ENCODE results near the gene POU2AF2.

DNA sequence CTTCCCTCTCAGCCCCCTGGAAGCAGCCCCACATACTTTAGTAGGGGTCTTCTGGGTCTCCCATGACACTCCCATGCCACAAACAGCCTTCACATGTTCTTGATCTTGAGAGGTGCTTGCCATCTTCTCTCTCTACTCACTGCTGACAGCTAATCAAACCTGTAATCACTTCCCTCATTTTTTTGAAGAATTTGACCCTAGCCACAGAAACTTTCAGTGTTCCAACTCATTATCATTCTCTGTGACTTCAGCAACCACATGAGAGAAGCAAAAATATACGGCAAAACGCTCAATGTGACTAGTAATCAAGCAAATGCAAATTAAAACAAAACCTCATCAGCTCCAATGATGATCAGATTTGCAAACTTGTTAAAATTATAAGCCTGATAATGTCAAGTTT lies 38.3 kb upstream of the POU2AF2 start:
- TF ChIP-seq, protein P1, sequence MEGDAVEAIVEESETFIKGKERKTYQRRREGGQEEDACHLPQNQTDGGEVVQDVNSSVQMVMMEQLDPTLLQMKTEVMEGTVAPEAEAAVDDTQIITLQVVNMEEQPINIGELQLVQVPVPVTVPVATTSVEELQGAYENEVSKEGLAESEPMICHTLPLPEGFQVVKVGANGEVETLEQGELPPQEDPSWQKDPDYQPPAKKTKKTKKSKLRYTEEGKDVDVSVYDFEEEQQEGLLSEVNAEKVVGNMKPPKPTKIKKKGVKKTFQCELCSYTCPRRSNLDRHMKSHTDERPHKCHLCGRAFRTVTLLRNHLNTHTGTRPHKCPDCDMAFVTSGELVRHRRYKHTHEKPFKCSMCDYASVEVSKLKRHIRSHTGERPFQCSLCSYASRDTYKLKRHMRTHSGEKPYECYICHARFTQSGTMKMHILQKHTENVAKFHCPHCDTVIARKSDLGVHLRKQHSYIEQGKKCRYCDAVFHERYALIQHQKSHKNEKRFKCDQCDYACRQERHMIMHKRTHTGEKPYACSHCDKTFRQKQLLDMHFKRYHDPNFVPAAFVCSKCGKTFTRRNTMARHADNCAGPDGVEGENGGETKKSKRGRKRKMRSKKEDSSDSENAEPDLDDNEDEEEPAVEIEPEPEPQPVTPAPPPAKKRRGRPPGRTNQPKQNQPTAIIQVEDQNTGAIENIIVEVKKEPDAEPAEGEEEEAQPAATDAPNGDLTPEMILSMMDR (IDR thresholded peaks at IDR 0.05 in 4 of 5, conservative IDR thresholded peaks at IDR 0.05 in 1 of 5), result no peak
- TF ChIP-seq POLR2A (IDR thresholded peaks at IDR 0.05), result no peak

All from gastrocnemius medialis (tissue), 4 donors.